ENCODE results near the gene ANXA5.

Gene ANXA5

DNA sequence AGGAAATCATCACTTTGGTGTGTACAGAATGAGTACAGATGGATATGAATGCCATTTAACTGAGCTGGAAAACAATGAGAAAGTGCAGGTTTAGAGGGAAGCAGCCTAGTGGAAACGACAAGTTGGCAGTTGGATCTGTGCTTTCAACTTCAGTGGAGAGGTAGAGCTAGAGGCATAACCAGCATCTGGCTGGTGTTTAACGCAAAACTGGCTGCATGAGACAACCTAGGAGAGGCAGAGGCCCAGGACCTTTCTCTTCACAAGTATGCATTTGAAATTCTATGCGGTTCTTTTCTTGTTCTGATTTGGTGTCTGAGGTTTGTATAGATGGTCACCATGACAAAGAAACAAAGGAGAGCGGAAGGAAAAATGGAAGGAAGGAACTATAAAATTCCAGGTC, 63.1 kb downstream of the ANXA5 start:
- DNase-seq, result no peak

DNA sequence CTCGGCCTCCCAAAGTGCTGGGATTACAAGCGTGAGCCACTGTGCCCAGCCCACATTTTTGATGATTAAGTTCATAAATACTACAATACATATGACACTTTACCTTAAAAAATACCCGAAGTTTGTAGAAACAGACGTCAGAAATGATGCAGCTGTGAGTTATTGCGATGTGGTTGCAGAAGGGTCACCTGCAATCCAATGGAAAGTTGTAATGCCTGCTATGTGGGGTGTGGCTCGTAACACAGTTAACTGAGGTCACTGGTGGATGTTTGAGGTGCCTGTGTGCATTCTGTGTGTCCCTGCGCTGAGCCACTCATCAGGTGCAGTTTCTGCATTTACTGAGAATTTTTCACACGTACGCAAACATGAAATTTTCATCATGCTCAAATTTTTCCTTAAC, 64.1 kb downstream of the ANXA5 start:
- DNase-seq, result no peak

All from activated gamma-delta T cell (primary cell).